ENCODE results near the gene FIGNL1.

Gene FIGNL1

GRCh38 chr7:50399635-50400034 lies 50.5 kb downstream of the FIGNL1 start:
- DNase-seq: no peak
- Histone ChIP-seq H3K9me3 (ENCODE audit: severe bottlenecking) (no peaks in the 10 kb centered on the region), H3K27me3 (ENCODE audit: insufficient read depth, low read depth, severe bottlenecking) (no peaks in the 10 kb centered on the region), H3K4me3 (ENCODE audit: low read depth, low read length) (no peak overlapping the region), H3K27ac (no peak overlapping the region), H3K36me3 (no peaks in the 10 kb centered on the region)
- TF ChIP-seq CTCF (IDR thresholded peaks at IDR 0.05; ENCODE audit: low read depth, low read length): no peak

GRCh38 chr7:50399206-50399605 lies 50.9 kb downstream of the FIGNL1 start:
- H3K27me3 ChIP-seq (ENCODE audit: insufficient read depth, low read depth, severe bottlenecking): no peaks in the 10 kb centered on the region
- no peak for DNase-seq
- TF ChIP-seq CTCF (IDR thresholded peaks at IDR 0.05; ENCODE audit: low read depth, low read length): no peak
- H3K9me3 ChIP-seq (ENCODE audit: severe bottlenecking): no peaks in the 10 kb centered on the region
- H3K36me3 ChIP-seq: no peaks in the 10 kb centered on the region
- no peak overlapping the region for H3K27ac ChIP-seq
- no peak overlapping the region for H3K4me3 ChIP-seq (ENCODE audit: low read depth, low read length)

- no peak overlapping the region for H3K27ac ChIP-seq
- H3K27me3 ChIP-seq (ENCODE audit: insufficient read depth, low read depth, severe bottlenecking): no peaks in the 10 kb centered on the region
- no peak for DNase-seq
- H3K9me3 ChIP-seq (ENCODE audit: severe bottlenecking): no peaks in the 10 kb centered on the region
- no peak for TF ChIP-seq CTCF (IDR thresholded peaks at IDR 0.05; ENCODE audit: low read depth, low read length)
- no peaks in the 10 kb centered on the region for H3K36me3 ChIP-seq
- H3K4me3 ChIP-seq (ENCODE audit: low read depth, low read length): no peak overlapping the region
These were observed 52.2 kb downstream of the FIGNL1 start for GRCh38 chr7:50397971-50398324.

- no peaks in the 10 kb centered on the region for H3K36me3 ChIP-seq
These were observed 52.7 kb downstream of the FIGNL1 start for GRCh38 chr7:50397320-50397970.

GRCh38 chr7:50396856-50397255 lies 53.3 kb downstream of the FIGNL1 start:
- TF ChIP-seq CTCF (IDR thresholded peaks at IDR 0.05; ENCODE audit: low read depth, low read length): no peak
- Histone ChIP-seq H3K9me3 (ENCODE audit: severe bottlenecking) (no peaks in the 10 kb centered on the region), H3K27ac (no peak overlapping the region), H3K4me3 (ENCODE audit: low read depth, low read length) (no peak overlapping the region), H3K36me3 (no peaks in the 10 kb centered on the region), H3K27me3 (ENCODE audit: insufficient read depth, low read depth, severe bottlenecking) (no peaks in the 10 kb centered on the region)
- no peak for DNase-seq

More at GRCh38 chr7:50397320-50397970, 52.7 kb downstream of the FIGNL1 start:
- DNase-seq: no peak
- Histone ChIP-seq H3K4me3 (ENCODE audit: low read depth, low read length) (no peak overlapping the region), H3K9me3 (ENCODE audit: severe bottlenecking) (no peaks in the 10 kb centered on the region), H3K27ac (no peak overlapping the region), H3K27me3 (ENCODE audit: insufficient read depth, low read depth, severe bottlenecking) (no peaks in the 10 kb centered on the region)
- TF ChIP-seq CTCF (IDR thresholded peaks at IDR 0.05; ENCODE audit: low read depth, low read length): no peak

- Histone ChIP-seq H3K4me3 (ENCODE audit: low read depth, low read length) (no peak overlapping the region), H3K27ac (no peak overlapping the region), H3K27me3 (ENCODE audit: insufficient read depth, low read depth, severe bottlenecking) (no peaks in the 10 kb centered on the region), H3K36me3 (no peaks in the 10 kb centered on the region), H3K9me3 (ENCODE audit: severe bottlenecking) (no peaks in the 10 kb centered on the region)
- no peak for DNase-seq
- TF ChIP-seq CTCF (IDR thresholded peaks at IDR 0.05; ENCODE audit: low read depth, low read length): no peak
These were observed 55.8 kb downstream of the FIGNL1 start for GRCh38 chr7:50394315-50394714.

Data from WERI-Rb-1 (cell line).